ENCODE results near the gene PLAC1.

Gene PLAC1

DNA sequence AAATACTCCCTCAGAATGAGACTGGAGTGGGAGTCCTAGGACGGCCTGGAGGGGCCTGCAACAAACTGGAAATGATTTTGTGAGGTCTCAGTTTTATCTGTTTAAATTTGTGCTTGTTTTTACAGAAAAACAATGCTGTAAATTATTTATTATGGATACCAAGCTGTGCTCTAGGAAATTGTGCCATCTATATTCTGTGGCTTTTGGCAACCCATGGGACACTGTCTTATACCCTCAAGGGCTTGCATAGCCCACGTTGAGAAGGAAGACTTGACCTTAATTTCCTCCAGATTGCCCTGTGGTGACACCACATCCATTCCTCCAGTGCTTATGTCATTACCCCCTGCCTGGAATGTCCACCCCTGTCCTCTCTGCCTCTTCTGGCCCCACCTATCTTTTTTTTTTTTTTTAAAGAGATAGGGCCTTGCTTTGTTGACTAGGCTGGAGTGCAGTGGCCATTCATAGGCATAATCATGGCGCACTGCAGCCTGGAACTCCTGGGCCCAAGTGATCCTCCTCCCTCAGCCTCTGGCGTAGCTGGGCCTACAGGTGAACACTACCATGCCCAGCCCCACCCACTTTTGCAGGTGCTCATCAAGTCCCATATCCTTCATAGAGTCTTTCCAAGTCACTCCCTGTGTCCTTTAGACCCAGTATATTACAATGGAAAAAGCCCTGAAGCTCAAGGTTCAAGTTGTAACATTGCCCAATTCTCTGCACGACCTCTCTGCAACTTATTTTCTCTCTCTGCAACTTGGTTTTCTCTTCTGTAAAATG, 120.9 kb downstream of the PLAC1 start:
- DNase-seq = no peak

DNA sequence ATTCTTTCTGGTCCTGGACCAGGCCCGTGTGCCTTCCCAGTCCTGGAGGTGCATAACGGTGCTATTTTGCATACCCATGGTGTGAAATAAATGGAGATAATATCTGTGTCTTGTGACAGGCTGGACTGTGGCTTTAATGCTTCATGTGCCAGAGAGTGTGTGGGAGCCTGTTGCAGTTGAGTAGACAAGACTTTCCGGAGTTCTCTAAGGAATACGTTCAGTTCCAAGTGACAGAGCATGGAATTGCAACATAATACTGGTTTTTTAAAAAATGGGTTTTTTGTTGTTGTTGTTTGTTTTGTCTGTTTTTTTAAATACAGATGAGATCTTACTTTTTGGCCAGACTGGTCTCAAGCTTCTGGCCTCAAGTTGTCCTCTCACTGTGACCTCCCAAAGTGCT, 124.3 kb downstream of the PLAC1 start:
- DNase-seq = no peak

DNA sequence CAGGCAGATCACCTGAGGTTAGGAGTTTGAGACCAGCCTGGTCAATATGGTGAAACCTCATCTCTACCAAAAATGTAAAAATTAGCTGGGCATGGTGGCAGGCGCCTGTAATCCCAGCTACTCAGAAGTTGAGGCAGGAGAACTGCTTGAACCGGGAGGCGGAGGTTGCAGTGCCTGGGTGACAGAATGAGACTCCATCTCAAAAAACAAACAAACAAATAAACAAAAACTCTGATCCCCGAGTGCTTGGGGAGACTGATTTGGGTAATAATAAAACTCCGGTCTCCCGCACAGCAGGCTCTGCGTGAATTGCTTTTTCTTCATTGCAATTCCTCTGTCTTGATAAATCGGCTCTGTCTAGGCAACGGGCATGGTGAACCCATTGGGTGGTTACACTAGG, 124.9 kb downstream of the PLAC1 start:
- no peak for DNase-seq

DNA sequence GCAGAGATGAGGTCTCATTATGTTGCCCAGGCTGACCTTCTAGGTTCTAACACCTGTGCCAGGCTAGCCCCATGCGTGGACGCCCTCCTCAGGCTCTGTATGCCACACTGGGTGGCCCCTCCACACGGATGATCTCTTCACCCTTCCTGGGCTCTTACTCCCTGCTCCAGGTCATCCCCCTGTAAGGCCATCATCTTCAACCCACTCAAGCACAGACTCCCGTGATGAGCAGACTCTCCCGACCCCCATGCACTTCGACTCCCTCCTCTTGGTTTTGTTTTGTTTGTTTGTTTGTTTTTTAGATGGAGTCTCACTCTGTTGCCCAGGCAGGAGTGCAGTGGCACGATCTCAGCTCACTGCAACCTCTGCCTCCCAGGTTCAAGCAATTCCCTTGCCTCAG, 127.4 kb downstream of the PLAC1 start:
- DNase-seq = no peak

DNA sequence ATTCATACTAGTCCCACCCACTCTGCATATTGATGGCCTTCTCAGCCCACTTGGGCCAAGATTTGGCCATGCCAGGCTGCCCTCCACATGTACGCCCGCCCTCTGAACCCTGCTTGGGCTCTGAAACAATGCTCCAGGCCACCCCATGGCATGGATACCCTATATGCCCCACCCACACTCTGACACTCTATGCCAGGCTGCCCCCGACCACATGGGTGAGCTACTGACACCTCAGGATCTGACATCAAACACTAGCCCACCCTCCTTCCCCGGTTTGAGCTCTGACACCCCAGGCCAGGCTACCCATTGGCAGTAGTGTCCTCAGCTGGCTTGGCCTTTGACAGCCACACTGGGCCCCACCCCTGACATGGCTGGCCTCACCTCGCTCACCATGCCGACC, 128.8 kb downstream of the PLAC1 start:
- no peak for DNase-seq

DNA sequence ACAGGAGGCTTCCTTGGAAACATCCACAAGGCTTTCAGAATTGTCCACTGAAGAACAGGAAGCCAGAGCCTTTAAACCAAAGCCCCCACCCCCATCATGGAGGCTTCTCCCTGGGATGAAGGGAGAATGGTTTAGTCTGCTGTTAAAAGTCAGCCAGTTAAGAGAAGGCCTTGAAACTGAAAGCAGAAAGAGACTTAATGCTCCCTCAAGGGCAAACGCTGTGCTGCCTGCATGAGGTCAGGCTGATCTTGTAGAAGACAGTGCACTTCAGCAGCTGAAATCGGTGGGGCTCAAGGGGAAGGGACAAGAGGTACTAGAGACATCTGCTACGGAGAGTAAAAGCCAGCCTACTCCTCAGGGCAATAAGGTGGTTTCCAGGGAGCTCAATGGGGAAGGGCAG, 129.3 kb downstream of the PLAC1 start:
- no peak for DNase-seq

DNA sequence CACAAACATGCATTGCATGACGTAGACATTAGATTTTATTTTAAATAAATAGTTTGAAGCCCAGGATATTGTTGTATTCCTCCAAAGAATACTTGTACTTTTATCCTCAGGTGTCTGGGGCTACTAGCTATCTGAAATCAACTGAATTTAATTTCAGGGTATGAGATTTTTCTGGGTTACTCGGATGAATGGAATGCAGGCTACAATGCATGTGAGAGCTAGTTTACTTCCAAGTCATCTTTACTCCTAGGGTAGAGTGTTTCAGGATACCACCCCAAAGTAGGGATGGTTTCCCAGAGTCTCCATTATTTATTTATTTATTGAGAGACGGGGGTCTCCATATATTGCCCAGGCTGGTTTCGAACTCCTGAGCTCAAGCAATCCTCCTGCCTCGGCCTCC, 131.9 kb downstream of the PLAC1 start:
- no peak for DNase-seq

DNA sequence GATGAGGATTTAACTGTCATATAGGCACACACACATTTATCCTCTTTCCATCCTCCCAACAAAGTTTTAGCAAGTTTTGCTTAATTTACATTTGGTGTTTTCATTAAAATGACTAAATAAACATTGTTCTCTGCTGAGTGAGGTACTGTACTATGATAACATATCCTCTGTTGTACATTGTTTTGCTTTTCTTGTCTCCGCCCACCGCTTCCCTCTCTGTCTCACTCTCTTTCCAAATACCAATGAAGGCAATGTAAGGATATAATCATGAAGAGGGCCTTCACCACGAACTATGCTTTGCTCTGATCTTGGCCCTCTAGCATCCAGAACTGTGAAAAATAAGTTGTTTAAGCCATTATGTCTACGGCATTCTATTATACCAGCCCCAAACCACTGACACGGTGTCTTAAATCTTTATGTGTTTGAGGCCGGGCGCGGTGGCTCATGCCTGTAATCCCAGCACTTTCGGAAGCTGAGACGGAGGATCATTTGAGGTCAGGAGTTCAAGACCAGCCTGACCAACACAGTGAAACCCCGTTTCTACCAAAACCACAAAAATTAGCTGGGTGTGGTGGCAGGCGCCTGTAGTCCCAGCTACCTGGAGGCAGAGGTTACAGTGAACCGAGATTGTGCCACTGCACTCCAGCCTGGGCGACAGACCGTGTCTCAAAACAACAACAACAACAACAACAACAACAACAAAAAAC, 133.0 kb downstream of the PLAC1 start:
- no peak for DNase-seq

DNA sequence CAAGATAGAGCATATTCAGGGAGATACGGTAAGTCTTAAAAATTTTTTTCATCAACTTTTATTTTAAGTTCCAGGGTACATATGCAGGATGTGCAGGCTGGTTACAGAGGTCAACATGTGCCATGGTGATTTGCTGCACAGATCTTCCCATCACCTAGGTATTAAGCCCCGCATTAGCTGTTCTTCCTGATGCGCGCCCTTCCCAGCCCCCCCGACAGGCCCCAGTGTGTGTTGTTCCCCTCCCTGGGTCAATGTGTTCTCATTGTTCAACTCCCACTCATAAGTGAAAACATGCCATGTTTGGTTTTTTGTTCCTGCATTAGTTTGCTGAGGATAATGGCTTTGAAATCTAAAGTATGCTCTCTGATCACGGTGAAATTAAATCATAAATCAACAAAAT, 134.1 kb downstream of the PLAC1 start:
- DNase-seq = no peak

DNA sequence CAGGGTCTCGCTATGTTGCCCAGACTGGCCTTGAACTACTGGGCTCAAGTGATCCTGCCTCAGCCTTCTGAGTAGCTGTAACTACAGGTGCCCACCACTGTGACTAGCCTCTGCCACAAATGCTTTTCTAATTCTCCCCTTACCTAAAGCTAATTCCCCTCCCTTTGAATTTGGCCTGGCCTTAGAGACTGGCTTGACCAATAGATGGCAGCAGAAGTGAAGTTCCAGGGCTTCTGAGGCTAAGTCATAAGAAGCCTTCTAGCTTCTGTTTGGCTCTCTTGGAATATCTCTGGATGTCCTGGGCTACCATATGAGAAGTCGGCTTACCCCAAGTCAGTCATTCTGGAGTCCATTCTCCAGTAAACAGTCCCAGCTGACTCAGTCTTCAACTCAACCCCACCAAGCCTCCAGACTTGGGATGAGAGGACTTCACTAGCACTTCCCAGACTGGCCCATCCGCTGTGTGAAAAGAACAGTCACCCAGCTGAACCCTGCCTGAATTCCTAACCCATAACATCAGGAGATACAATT, 137.3 kb downstream of the PLAC1 start:
- DNase-seq = no peak

Measured in stimulated activated CD4-positive, alpha-beta T cell treated with anti-CD3 and anti-CD28 coated beads, Interleukin-2, amount 100 ng/mL, for 48 hours (primary cell).